ENCODE results near the gene RBAK. TPM values are rescaled to one million over a fixed set of nuclear protein-coding genes. Genes with fewer than 3 reads are reported as not detected.

The RBAK gene
- 6.0 to 7.3 TPM (median 6.6 TPM) in 5 replicates for total RNA-seq (2022; extraction: Qiagen RNA extraction; ENCODE audit: low read depth)

DNA sequence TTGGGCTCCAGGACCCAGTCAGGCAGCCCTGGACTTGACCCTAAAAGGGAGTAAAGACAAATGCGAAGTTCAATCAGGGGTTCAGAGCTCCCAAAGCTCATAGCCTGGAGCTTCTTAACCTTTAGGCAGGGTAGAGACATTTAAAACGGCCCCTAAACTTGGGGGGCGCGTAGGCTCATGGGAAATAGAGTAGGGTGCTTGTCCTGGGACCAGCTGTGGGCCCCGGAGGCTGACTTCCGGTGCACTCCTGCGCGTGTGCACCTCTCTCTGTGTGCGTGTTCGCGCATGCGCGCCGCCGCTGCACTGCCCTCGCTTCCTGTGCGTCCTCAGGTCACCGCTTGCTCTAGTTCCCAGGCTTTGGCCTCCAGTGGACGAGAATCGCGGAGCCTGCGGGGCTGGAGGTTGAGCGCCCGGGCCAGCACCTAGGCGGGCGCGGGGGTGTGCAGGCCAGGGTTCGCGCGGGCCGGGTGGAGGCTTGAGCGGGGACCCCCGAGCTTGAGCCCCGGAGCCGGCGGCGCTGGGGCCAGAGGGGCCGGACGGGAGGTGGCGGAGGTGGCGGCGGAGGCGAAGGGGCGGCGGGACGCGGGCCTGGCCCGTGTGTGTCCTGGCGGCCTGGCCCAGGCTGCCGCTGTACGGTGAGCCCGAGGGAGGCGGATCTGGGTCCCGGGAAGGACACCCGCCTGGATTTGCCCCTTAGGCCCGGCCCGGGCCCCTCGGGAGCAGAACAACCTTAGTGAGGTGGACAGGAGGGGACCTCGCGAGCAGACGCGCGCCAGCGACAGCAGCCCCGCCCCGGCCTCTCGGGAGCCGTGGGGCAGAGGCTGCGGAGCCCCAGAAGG is at the start of gene RBAK:
Gene RBAK, plus strand, starts transcription at position 303 of the 839 bp plus-strand sequence. CDS start 2,217 bp downstream, outside the sequence.

Other genes with a start within 250 kb of the RBAK start
- gene PAPOLB, start 183.8 kb upstream of the RBAK start, total RNA-seq (2022; extraction: Qiagen RNA extraction; ENCODE audit: low read depth), result not detected in 5 replicates
- 1.3 to 2.4 TPM (median 1.6 TPM) in 5 replicates for gene RADIL, start 162.1 kb upstream of the RBAK start, total RNA-seq (2022; extraction: Qiagen RNA extraction; ENCODE audit: low read depth)
- not detected in 5 replicates for gene MMD2, start 86.7 kb upstream of the RBAK start, total RNA-seq (2022; extraction: Qiagen RNA extraction; ENCODE audit: low read depth)
- gene WIPI2, start 144.4 kb downstream of the RBAK start, total RNA-seq (2022; extraction: Qiagen RNA extraction; ENCODE audit: low read depth), result 42.7 to 58.2 TPM (median 54.2 TPM) in 5 replicates
- gene SLC29A4, start 237.1 kb downstream of the RBAK start, total RNA-seq (2022; extraction: Qiagen RNA extraction; ENCODE audit: low read depth), result 11.2 to 14.7 TPM (median 11.7 TPM) in 5 replicates

All from A549 treated with DMSO at 1 μM for 4 hours (cell line).